Measurements from ENCODE around the gene NAPB.

GRCh38 chr20:23365390-23366165 lies 55.7 kb downstream of the NAPB start:
- TF ChIP-seq CTCF (IDR thresholded peaks at IDR 0.05; ENCODE audit: poor library complexity) = no peak
- no peak for TF ChIP-seq EZH2phosphoT487 (IDR thresholded peaks at IDR 0.05; ENCODE audit: low read depth, severe bottlenecking, unreplicated experiment)
- TF ChIP-seq EZH2 (IDR thresholded peaks at IDR 0.05; ENCODE audit: borderline replicate concordance) = no peak
